Thoracic aorta (tissue), 2 donors: Measurements from ENCODE around the gene CCDC12. TPM values are rescaled to one million over a fixed set of nuclear protein-coding genes. Genes with fewer than 3 reads are reported as not detected.
A peak's percentile ranks its signal among the peaks of the same experiment; 100 is the strongest.

Source experiments
- ATAC-seq: fragments of 150-250 bp; one replicate; pipeline ENCODE4 v1.8.0; 2017; ENCODE audit warnings: low read depth; ENCODE audit not compliant: insufficient number of reproducible peaks, low FRiP score
- DNase-seq: peaks from one replicate; pipeline ENCODE4 v3.0.0-alpha.2; 2020; ENCODE audit warnings: low spot score
- H3K27ac ChIP-seq, 2 donors: fragments of 200-600 bp; sonication (generic); 1 replicate in 1 of 2; 2 replicates in 1 of 2; pipeline ENCODE4 v1.5.1; 2016; ENCODE audit warnings: mild to moderate bottlenecking in 2 of 2, moderate library complexity in 2 of 2
- H3K27me3 ChIP-seq: fragments of 200-600 bp; sonication (generic); replicated peaks from 2 replicates; pipeline ENCODE4 v1.6.0; 2016; ENCODE audit warnings: mild to moderate bottlenecking; ENCODE audit not compliant: insufficient read depth
- H3K36me3 ChIP-seq: fragments of 200-600 bp; sonication (generic); one replicate; pipeline ENCODE4 v1.5.1; 2016
- H3K4me1 ChIP-seq, 2 donors: fragments of 200-600 bp; sonication (generic); 1 replicate in 1 of 2; 2 replicates in 1 of 2; pipeline versions ENCODE4 v1.5.1 to v1.6.0; 2016; ENCODE audit warnings: low read depth in 2 of 2, mild to moderate bottlenecking in 1 of 2; ENCODE audit not compliant: control insufficient read depth in 1 of 2
- H3K4me3 ChIP-seq: fragments of 200-600 bp; sonication (generic); 2 replicates; pipeline ENCODE4 v1.5.1; 2016; ENCODE audit warnings: mild to moderate bottlenecking
- H3K9me3 ChIP-seq: fragments of 200-600 bp; sonication (generic); 2 replicates; pipeline ENCODE4 v1.5.1; 2016
- total RNA-seq, 2 donors: library from RNA; depleted of rRNA; stranded (reverse); fragments of >200 nt; gene quantifications; one replicate each; pipeline versions ENCODE4 v1.1.0 to v1.2.3, GENCODE V29; 2016
- TF ChIP-seq, protein P1 (sequence below): fragments of 200-600 bp; sonication (generic); IDR thresholded peaks from one replicate; pipeline ENCODE4 v1.5.1; 2019; ENCODE audit warnings: antibody characterized with exemption

CCDC12 gene
- total RNA-seq, 2 donors from 2014 or later: 29.8 to 58.8 TPM

- H3K9me3 ChIP-seq: no peaks in the 10 kb centered on the region
- peaks cover 67 to 74% of the 10 kb centered on the region in 2 donors for H3K4me1 ChIP-seq
- no peak for DNase-seq
- H3K36me3 ChIP-seq: peaks cover 4% of the 10 kb centered on the region
- peak overlapping the region; percentile 79 to 91 for H3K27ac ChIP-seq
- no peak for ATAC-seq
- H3K27me3 ChIP-seq: no peaks in the 10 kb centered on the region
- H3K4me3 ChIP-seq: no peak overlapping the region
- TF ChIP-seq, protein P1, sequence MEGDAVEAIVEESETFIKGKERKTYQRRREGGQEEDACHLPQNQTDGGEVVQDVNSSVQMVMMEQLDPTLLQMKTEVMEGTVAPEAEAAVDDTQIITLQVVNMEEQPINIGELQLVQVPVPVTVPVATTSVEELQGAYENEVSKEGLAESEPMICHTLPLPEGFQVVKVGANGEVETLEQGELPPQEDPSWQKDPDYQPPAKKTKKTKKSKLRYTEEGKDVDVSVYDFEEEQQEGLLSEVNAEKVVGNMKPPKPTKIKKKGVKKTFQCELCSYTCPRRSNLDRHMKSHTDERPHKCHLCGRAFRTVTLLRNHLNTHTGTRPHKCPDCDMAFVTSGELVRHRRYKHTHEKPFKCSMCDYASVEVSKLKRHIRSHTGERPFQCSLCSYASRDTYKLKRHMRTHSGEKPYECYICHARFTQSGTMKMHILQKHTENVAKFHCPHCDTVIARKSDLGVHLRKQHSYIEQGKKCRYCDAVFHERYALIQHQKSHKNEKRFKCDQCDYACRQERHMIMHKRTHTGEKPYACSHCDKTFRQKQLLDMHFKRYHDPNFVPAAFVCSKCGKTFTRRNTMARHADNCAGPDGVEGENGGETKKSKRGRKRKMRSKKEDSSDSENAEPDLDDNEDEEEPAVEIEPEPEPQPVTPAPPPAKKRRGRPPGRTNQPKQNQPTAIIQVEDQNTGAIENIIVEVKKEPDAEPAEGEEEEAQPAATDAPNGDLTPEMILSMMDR: no peak
Measured at GRCh38 chr3:46934498-46935167, 41.9 kb downstream of the CCDC12 start.

GRCh38 chr3:46934072-46934471 lies 42.5 kb downstream of the CCDC12 start:
- H3K36me3 ChIP-seq: no peaks in the 10 kb centered on the region
- TF ChIP-seq, protein P1: no peak
- no peaks in the 10 kb centered on the region for H3K27me3 ChIP-seq
- H3K4me3 ChIP-seq: no peak overlapping the region
- ATAC-seq (no peak), DNase-seq (no peak)
- H3K9me3 ChIP-seq: no peaks in the 10 kb centered on the region
- H3K4me1 ChIP-seq: peaks cover 73 to 80% of the 10 kb centered on the region in 2 donors
- H3K27ac ChIP-seq: peak overlapping the region; percentile 79 to 91

DNA sequence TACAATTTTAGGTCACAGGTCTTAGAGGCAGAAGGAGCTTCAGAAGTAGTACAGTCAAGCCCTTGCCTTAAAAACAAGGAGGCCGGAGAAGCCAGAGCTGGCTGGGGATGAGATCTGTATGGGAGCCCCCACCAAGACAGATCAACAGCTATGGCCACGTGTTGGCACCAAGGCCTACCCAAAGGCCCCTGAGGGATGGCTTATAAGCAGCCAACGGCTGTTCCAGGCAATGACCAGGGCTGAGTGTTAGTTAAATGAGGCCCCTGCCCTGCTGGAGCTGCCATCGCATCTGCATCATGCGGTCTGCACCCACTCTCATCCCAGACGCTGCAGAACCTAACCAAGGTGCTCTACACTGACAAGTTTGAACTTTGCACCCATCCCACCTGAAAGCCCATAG lies 43.3 kb downstream of the CCDC12 start:
- ATAC-seq: no peak
- H3K9me3 ChIP-seq: no peaks in the 10 kb centered on the region
- TF ChIP-seq, protein P1: no peak
- DNase-seq: no peak
- peak overlapping the region; percentile 81 to 85 for H3K27ac ChIP-seq
- peaks cover 77 to 88% of the 10 kb centered on the region in 2 donors for H3K4me1 ChIP-seq
- no peaks in the 10 kb centered on the region for H3K27me3 ChIP-seq
- no peak overlapping the region for H3K4me3 ChIP-seq
- no peaks in the 10 kb centered on the region for H3K36me3 ChIP-seq

GRCh38 chr3:46932455-46933225 lies 43.9 kb downstream of the CCDC12 start:
- Histone ChIP-seq H3K27ac (peak overlapping the region; percentile 81 to 85), H3K9me3 (no peaks in the 10 kb centered on the region), H3K4me3 (no peak overlapping the region), H3K36me3 (no peaks in the 10 kb centered on the region), H3K4me1 (peaks cover 80 to 94% of the 10 kb centered on the region in 2 donors), H3K27me3 (no peaks in the 10 kb centered on the region)
- TF ChIP-seq, protein P1: no peak
- ATAC-seq (no peak), DNase-seq (no peak)

DNA sequence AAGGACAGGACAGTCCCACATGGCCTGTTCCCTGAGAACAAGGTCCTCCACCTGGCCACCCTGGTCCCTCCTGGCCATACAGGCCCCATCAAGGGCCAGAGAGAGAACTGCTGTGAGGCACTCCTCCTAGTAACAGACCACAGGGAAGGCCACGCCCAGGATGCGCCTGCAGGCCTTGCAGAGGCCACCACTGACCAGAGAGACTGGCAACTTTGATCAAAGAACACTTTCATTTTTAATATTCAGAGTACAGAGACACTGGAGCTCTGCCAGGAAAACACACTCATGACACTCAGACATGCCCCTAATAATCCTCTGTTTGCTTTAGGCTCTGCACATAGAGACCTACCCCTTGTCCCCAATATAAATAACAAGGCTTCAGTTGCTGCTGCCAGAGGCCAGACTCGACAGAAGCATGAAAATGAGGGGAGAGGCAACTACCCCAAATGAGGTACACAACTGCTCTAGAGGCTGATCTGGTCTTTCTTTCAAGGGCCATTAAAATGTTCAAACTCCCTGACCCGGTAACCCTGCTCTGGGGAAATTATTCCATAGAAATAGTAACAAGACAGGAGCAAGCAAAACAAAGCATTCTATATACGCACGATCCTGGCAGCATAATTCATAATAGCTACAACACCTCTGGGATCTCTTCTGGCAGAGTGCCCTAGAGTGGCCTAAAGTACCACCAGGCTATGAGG lies 44.8 kb downstream of the CCDC12 start:
- no peak overlapping the region for H3K4me3 ChIP-seq
- DNase-seq: no peak
- ATAC-seq: no peak

More for the DNA sequence above, 44.8 kb downstream of the CCDC12 start:
- Histone ChIP-seq H3K27me3 (no peaks in the 10 kb centered on the region), H3K36me3 (no peaks in the 10 kb centered on the region), H3K4me1 (peaks cover 84 to 99% of the 10 kb centered on the region in 2 donors), H3K9me3 (no peaks in the 10 kb centered on the region), H3K27ac (peak overlapping the region; percentile 81 to 85)
- TF ChIP-seq, protein P1: no peak
